GM19351 (cell line): ENCODE data around the gene TOMM22.

Experiments used
- ATAC-seq: cut with Tn5 transposase; IDR thresholded peaks from one replicate; pipeline ENCODE4 v1.9.1; 2021; ENCODE audit warnings: mild to moderate bottlenecking, moderate library complexity; ENCODE audit not compliant: unreplicated experiment

The TOMM22 gene

DNA sequence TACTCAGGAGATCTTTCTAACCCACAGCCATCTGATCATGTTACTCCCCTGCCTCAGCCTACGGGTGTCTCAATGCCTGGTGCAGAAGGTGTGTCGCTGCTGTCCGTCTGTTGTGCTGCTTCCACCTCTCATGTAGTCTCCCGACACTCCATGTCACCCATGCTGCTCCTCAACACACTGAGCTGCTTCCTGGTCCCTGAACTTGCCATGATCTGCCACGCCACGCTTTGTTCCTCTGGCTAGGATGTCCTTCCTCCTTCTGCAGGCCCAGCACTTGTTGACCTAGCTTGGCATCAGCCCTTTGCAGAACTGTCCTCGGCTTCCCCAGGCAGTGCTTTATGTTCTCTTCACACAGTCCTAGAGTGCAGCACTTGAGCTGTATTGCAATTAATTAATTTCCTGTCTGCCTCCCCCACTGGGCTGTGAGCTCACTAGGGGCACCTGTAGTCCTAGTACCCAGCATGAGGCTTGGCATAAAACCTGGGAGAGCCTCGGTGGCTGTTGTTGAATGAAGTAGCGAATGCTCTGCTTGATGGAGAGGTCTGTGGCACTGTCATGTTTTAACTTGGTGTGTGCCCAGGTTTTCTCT lies 33.5 kb downstream of the TOMM22 start:
- no peak for ATAC-seq

DNA sequence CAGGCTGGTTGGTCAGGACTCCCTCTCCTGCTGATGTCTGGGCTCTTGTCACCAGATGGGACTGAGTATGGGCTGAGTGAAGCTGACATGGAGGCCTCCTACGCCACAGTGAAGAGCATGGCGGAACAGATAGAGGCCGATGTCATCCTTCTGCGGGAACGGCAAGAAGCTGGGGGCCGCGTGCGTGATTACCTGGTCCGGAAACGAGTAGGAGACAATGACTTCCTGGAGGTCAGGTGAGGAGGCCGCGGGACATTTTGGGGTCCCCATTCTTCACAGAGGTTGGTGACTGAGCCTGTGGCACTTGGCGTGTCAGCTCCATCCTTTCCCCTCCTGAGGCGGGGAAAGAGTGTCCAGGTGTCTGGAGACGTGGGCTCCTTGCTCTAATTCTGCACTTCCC lies 34.1 kb downstream of the TOMM22 start:
- ATAC-seq = no peak

DNA sequence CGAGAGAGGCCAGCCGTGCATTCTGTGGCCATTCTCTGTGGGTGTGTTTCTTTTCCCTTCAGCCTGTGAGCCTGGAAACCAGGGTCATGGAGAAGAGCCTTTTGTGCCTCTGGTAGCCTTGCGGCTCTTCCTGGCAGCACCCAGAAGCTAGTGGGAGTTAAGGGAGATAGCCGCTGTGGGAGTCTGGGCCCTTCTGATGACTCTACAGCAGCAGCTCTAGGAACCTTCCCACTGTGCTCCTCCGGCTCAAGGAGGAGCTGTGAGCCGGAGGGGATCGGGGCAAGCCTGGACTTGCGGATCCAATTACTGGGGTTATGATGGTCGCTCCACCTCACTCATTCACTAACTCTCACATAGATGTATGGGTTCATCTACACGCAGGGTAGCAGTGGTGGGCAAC lies 34.5 kb downstream of the TOMM22 start:
- no peak for ATAC-seq

DNA sequence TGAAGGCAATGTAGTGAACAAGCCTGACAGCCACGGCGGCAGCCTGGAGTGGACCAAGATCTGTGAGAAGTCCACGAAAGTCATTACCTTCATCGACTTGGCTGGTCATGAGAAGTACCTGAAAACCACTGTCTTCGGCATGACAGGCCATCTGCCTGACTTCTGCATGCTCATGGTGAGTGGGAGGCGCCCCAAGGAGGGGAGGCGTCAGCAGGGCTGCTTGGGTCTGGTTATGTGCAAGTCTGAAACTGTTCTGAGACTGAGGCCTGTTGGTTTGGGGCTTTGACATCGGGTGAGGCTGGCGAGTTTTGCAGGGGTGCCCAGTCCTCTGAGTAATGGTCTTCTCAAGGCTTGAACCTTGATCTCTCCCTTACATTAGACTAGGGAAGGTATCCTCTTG lies 35.1 kb downstream of the TOMM22 start:
- no peak for ATAC-seq

DNA sequence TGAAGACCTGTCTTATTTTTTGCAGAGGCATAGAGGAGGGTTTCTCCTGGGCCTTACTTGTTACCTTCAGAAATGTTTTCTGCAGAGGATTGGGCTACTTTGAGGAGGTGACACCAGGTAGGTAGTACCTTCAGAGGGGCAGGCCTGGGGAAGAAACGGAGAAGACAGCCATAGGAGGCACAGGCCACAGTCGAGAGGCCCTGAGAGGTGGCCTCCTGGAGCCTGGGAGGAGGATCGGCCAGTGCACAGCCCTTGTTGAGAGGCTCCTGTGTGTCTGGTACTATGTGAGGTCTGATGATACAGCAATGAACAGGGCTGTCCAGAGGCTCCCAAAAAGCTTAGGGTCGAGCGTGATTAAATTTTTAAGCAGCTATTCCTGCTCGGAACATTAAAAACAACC lies 35.5 kb downstream of the TOMM22 start:
- ATAC-seq = no peak

DNA sequence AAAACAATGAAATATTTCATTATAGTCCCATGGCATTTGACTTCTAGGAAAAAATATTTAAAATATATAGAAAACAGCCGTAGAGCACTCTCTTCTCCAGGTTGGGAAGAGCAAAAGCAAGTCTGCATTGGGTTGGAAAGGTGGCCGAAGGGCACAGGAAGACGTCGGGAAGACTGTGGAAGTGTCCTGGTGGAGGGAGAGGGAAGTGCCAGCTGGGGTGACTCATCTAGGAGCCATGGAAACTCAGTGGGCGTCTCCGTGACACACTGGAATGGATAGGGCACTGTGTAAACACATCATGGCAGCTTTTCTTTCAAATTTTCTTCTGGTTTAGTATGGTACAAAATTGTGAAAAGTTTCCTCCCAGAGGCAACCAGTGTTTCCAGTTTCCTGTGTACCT lies 36.7 kb downstream of the TOMM22 start:
- ATAC-seq = no peak

DNA sequence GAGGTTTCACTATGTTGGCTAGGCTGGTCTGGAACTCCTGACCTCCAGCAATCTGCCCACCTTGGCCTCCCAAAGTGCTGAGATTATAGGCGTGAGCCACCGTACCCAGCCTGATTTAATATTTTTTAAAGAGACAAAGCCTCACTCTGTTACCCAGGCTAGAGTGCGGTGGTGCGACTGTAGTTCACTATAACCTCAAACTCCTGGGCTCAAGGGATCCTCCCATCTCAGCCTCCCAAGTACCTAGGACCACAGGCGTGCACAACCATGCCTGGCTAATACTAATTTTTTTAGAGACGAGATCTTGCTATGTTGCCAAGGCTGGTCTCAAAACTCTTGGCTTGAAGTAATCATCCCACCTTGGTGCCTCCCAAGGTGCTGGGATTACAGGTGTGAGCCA lies 37.4 kb downstream of the TOMM22 start:
- ATAC-seq = no peak

DNA sequence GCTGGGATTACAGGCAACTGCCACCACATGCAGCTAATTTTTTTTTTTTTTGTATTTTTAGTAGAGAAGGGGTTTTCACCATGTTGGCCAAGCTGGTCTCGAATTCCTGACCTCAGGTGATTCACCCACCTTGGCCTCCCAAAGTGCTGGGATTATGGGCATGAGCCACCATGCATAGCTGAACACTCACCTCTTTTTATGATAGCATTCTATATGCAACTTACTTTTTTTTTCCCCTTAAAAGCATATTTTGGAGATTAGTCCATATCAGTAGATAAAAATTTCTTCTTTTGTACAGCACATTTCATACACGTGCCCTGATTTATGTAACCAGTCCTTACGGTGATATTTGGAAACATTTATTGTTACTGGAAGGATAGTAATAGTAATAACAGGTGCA lies 38.6 kb downstream of the TOMM22 start:
- ATAC-seq = no peak

DNA sequence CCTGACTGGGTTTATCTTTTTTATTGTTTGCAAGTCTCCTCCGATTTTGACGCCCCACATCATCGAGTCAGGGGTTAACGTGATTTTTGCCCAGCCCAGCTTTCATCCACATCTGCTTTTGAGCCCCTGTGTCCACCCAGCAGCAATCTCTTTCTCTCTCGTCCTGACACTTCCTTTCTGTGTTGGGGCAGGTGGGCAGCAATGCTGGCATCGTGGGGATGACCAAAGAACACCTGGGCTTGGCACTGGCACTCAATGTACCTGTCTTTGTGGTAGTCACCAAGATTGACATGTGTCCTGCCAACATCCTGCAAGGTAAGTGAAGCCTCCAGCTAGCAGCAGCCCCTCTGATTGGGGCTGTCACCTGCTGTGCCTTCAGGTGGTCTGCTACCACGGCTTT lies 39.8 kb downstream of the TOMM22 start:
- no peak for ATAC-seq

DNA sequence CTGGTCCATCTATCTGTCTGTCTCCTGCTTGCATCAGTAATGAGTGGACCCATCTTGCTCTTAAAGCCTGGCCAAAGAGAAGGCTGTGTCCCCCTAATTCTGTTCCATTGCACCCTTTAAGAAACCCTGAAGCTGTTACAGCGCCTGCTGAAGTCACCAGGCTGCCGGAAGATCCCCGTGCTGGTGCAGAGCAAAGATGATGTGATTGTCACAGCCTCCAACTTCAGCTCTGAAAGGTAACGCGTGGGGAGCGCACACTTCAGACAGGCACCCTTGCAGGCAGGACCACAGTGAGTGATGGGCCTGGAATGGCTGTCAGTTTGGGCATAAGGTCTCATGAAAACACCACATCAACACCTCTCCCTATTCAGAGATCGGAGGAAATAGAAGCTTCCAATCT lies 42.4 kb downstream of the TOMM22 start:
- no peak for ATAC-seq

DNA sequence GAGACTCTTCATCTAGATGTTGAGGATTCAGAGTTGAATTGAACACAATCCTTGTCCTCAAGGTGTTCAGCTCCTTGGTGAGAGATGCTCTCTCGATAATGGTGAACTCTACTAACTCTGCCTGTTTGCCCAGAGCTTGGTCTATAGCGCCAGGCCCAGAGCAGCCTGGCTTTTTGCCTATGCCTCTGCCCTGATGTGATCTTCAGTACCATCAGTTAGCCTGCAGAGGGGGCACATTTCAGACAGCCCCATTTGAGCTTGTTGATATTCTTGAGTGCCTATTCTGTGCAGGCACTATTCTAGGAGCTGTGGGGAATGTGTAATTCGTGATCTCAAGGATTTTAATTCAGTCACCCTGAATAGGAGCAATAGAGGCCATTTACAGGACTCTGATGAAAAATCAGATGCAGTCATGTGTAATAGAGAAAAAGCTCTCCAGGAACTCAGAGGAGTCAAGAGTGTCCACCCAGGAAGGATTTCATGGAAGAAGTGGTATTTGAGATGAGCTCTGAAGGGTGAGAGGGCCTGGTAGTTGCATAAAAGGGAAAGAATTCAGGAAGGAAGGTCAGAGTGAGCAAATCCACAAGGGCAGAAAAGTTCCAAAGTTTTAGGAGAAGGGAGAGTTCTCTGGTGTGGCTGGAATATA lies 43.3 kb downstream of the TOMM22 start:
- ATAC-seq = no peak

DNA sequence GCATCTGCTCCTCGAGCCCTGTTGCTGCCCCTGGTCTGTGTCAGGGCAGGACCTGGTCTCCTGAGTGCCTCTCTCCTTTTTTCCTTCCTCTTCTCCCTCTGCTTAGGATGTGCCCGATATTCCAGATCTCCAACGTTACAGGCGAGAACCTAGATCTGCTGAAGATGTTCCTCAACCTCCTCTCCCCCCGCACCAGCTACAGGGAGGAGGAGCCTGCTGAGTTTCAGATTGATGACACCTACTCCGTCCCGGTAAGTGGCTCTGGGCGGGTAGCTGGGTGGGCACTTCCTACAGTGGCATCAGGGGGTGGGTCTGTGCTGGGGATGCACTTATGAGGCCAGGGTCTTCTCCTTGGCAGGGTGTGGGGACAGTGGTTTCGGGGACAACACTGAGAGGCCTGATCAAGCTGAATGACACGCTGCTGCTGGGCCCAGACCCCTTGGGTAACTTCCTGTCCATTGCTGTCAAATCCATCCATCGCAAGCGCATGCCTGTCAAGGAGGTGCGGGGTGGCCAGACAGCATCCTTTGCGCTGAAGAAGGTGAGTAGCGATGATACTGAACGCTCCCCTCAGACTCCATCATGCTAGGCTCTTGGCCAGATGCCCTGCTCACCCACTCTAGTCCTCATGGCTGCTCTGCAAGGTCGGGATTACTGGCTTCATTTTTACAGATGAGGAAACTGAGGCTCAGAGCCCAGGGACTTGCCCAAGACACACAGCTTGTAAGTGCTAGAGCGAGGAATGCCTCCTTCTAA lies 44.3 kb downstream of the TOMM22 start:
- no peak for ATAC-seq

DNA sequence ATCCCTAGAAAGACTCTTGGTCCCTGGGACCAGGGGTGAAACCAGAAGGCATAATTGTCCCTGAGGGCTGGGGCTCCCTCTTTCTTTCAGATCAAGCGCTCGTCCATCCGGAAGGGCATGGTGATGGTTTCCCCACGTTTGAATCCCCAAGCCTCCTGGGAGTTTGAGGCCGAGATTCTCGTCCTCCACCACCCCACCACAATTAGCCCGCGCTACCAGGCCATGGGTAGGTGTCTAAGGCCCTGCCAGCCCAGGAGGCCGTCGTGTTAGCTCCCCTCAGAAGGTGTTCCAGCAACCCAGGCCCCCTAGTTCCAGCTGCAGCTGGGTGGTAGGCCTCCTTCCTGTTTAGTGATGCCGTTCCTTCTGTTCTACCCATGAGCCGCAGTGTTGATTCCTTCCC lies 45.4 kb downstream of the TOMM22 start:
- no peak for ATAC-seq

DNA sequence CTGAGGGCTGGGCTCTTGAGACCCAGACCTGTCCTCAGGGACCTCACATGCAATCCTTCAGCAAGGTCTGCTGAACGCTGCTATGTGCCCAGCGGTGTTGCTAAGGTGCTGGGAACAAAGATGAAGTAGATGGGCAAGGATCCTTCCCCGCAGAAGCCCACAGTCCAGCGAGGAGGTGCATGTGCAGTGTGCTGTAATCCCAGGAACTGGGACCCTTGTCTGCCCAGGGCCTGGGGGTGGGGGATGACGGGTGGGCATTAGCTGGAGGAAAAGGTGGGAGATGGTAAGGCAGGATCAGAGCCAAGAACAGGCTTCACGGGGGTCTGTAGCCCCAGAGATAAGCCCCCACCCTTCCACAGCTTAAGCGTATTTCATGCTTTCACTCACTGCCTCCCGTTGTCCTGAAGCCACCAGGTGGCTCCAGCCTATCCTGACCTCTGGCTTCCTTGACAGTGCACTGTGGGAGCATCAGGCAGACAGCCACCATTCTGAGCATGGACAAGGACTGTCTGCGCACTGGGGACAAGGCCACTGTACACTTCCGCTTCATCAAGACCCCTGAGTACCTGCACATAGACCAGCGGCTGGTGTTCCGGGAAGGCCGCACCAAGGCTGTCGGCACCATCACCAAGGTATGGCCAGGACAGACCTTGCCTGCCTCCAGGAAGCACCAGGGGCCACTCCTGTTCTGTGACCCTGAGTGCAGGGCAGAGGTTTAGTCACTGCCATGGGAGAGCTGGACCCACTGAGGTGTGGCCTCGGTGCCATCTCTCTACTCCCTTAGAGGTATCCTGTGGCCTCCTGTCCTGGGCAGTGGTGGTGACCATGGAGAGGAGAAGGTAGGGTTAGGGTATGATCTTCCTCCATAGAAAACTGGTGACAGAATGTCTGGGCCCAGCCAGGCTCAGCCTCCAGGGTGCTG lies 46.0 kb downstream of the TOMM22 start:
- no peak for ATAC-seq

DNA sequence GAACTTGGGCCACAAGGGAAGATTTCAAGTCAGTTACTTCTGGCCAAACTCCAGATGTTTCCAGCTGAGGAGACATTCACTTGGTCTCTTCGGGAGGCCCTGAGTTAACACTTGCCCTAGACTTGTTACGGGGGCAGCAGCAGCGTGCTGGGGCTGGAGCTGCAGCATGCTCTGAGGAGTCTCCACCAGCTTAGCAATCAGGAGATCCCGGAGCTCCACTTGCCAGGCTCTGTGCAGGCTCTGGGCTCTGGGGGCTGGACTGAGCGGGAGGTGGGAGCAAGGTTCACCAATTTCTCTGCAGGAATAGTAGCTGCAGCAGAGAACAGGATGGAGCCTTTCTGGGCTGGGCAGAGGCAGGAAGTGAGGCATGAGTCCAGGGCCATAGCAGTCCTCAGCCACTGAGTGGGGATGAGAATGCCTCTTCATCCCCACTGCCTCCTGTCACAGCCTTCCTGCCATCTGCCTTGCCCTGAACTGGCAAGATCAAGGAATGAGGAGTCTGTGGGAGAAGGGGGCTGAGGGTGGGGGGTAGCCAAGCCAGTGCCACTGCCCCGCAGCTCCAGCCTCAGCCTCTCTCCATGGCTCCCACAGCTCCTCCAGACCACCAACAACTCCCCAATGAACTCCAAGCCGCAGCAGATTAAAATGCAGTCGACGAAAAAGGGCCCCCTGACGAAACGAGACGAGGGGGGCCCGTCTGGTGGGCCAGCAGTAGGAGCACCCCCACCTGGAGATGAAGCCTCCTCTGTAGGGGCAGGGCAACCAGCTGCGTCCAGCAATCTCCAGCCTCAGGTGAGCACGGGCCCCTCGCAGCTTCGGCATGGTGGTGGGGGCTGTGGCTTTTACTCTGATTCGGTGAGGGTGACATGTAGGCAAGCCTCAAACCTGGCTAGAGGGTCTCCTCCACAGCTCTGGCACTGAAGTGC lies 47.4 kb downstream of the TOMM22 start:
- ATAC-seq = no peak

DNA sequence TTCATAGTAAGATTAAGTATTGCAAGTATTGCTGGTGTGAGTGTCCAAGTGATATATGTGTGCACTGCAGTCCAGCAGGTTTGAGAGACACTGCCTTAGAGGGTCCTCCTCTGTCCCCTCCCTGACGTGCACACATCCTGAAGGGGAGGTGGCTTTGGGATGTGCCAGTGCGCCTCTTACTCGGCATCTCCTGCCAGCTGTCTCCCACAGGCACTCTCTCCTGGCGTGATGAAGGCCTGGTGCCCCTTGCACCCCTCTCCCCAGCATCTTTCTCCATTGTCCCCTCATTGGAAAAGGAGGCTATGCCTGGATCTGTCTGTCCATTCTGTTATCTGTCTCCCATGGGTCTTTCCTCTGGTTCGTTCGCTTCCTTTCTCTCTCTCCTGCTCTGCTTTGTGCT lies 48.2 kb downstream of the TOMM22 start:
- no peak for ATAC-seq

DNA sequence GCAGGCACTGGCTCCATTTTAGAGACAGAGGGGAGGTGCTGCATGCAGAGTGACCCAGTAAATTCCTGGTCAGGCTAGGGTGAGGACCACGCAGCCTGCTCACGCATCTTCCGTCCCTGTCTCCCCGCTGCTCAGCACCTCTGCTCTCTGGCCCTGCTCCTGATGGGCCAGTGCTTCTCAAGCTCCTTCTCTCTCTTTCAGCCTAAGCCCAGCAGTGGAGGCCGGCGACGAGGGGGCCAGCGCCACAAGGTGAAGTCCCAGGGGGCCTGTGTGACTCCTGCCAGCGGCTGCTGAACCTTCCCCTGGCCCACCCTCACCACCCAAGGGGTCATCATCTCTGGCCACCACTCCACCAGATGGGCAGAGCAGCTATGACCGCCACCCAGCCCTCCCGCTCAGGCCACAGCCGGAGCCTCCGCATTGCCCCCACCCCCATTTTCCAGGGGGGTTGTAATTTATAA lies 48.7 kb downstream of the TOMM22 start:
- no peak for ATAC-seq

DNA sequence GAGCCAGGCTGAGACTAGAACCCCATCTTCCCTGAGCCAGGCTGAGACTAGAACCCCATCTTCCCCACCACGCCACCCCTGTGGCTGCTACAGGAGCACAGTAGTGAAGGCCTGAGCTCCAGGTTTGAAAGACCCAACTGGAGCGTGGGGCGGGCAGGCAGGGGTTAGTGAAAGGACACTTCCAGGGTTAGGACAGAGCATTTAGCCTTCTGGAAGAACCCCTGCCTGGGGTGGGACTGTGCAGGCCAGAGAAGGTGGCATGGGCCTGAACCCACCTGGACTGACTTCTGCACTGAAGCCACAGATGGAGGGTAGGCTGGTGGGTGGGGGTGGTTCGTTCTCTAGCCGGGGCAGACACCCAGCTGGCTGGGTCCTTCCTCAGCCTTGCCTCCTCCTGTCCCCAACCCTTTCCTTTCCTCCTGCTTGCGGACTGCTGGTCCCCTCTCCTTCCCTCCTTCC lies 50.0 kb downstream of the TOMM22 start:
- no peak for ATAC-seq

DNA sequence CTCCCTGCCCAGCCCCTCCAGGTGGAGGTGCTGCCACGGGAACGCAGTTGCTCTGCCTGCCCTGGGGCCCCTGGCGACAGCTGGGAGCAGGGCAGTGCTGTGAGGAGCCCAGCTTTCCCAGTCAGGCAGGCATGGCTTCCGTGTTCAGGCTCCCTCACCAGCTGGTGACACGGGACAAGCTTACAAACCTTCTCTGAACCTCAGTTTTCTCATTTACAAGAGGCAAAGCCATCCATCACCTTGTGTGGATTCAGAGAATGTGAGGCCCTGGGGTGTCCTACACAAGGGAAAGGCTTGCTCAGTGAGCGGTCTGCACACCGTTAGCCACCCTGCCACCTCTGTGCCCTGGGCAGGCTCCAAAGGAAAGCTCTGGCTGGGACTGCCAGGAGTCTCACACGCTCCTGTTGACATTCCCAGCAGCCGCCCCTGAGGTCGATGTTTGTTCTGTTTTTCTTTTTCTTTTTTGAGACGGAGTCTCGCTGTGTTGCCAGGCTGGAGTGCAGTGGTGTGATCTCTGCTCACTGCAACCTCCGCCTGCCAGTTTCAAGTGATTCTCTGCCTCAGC lies 50.6 kb downstream of the TOMM22 start:
- ATAC-seq = no peak

DNA sequence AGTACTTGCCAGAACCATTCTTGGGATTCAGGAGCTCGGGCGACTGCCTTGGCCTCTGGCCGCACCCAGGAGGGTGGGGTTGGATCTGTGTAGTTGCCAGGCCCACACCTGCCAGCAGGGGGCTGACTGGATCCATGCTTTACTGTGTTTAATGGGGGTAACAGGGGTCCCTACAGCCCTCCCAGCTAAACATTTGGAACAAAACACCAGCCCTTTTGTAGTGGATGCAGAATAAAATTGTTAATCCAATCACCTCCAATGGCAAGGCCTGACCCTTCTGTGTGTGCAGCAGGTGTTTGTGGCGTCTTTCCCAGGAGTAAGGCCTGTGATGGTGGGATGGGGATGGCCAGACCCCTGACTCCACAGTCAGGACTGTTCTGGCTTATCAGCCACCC lies 51.6 kb downstream of the TOMM22 start:
- ATAC-seq = no peak
